Neural crest cell (in vitro differentiated cells): ENCODE results near the gene GPC6. TPM values are rescaled to one million over a fixed set of nuclear protein-coding genes. Genes with fewer than 3 reads are reported as not detected.

Source experiments
- DNase-seq: peaks from one replicate; pipeline ENCODE4 v3.0.0; 2021; ENCODE audit warnings: low read depth, mixed read lengths, low spot score
- H3K27ac Mint-ChIP-seq: one replicate; pipeline ENCODE4 v1.8.0; 2021; ENCODE audit warnings: mild to moderate bottlenecking, mixed read lengths; ENCODE audit not compliant: unreplicated experiment
- H3K27me3 Mint-ChIP-seq: 2 replicates; pipeline ENCODE4 v1.8.0; 2021; ENCODE audit warnings: low read depth, mild to moderate bottlenecking, mixed read lengths
- H3K36me3 Mint-ChIP-seq: 2 replicates; pipeline ENCODE4 v1.8.0; 2021; ENCODE audit warnings: low read depth, mild to moderate bottlenecking, mixed read lengths
- H3K4me1 Mint-ChIP-seq: 2 replicates; pipeline ENCODE4 v1.8.0; 2021; ENCODE audit warnings: mixed read lengths
- H3K4me3 Mint-ChIP-seq: one replicate; pipeline ENCODE4 v1.8.0; 2021; ENCODE audit warnings: mild to moderate bottlenecking, mixed read lengths
- H3K9me3 Mint-ChIP-seq: 2 replicates; pipeline ENCODE4 v1.8.0; 2021; ENCODE audit warnings: mixed read lengths
- CTCF ChIP-seq: fragments of 200-600 bp; sonication (generic); conservative IDR thresholded peaks from 2 replicates; pipeline ENCODE4 v1.5.0; 2021; ENCODE audit warnings: antibody characterized with exemption, mild to moderate bottlenecking
- total RNA-seq: library from RNA; stranded (reverse); gene quantifications from 2 replicates; pipeline ENCODE4 v1.2.1, GENCODE V29; 2021

GPC6 gene
- total RNA-seq, 1 donor from 2014 or later = 13.4 TPM

GRCh38 chr13:94272038-94272437 lies 1045.4 kb downstream of the GPC6 start:
- no peaks in the 10 kb centered on the region for H3K4me1 Mint-ChIP-seq
- H3K4me3 Mint-ChIP-seq = no peak overlapping the region
- peaks cover 5% of the 10 kb centered on the region for H3K36me3 Mint-ChIP-seq
- TF ChIP-seq CTCF = no peak
- H3K9me3 Mint-ChIP-seq = peaks cover 8% of the 10 kb centered on the region
- DNase-seq = no peak
- H3K27ac Mint-ChIP-seq = no peak overlapping the region
- no peaks in the 10 kb centered on the region for H3K27me3 Mint-ChIP-seq

GRCh38 chr13:94280349-94280748 lies 1053.7 kb downstream of the GPC6 start:
- Mint-ChIP-seq H3K27me3 (no peaks in the 10 kb centered on the region), H3K4me1 (no peaks in the 10 kb centered on the region), H3K9me3 (peaks cover 18% of the 10 kb centered on the region), H3K4me3 (no peak overlapping the region), H3K27ac (peak overlapping the region; percentile 7), H3K36me3 (peaks cover 3% of the 10 kb centered on the region)
- no peak for TF ChIP-seq CTCF
- no peak for DNase-seq

GRCh38 chr13:94280845-94281244 lies 1054.2 kb downstream of the GPC6 start:
- TF ChIP-seq CTCF = no peak
- Mint-ChIP-seq H3K4me3 (no peak overlapping the region), H3K27ac (no peak overlapping the region), H3K9me3 (peaks cover 18% of the 10 kb centered on the region), H3K4me1 (no peaks in the 10 kb centered on the region), H3K27me3 (no peaks in the 10 kb centered on the region), H3K36me3 (peaks cover 3% of the 10 kb centered on the region)
- DNase-seq = no peak

GRCh38 chr13:94286581-94286980 lies 1060.0 kb downstream of the GPC6 start:
- Mint-ChIP-seq H3K4me1 (peaks cover 3% of the 10 kb centered on the region), H3K9me3 (no peaks in the 10 kb centered on the region), H3K4me3 (no peak overlapping the region), H3K36me3 (no peaks in the 10 kb centered on the region), H3K27ac (no peak overlapping the region), H3K27me3 (no peaks in the 10 kb centered on the region)
- TF ChIP-seq CTCF = no peak
- no peak for DNase-seq

- H3K27ac Mint-ChIP-seq = no peak overlapping the region
- H3K9me3 Mint-ChIP-seq = no peaks in the 10 kb centered on the region
Measured at GRCh38 chr13:94291631-94292322, 1065.2 kb downstream of the GPC6 start.

More at GRCh38 chr13:94291631-94292322, 1065.2 kb downstream of the GPC6 start:
- TF ChIP-seq CTCF = no peak
- H3K4me1 Mint-ChIP-seq = peaks cover 3% of the 10 kb centered on the region
- DNase-seq = no peak
- H3K36me3 Mint-ChIP-seq = no peaks in the 10 kb centered on the region
- H3K27me3 Mint-ChIP-seq = no peaks in the 10 kb centered on the region
- no peak overlapping the region for H3K4me3 Mint-ChIP-seq
